Small intestine (tissue), 7 donors: ENCODE results near the gene TMCC3. TPM values are rescaled to one million over a fixed set of nuclear protein-coding genes. Genes with fewer than 3 reads are reported as not detected.
A peak's percentile ranks its signal among the peaks of the same experiment; 100 is the strongest.
"Not testable (repeated sequence)": the region's sequence is repeated elsewhere in the genome, so short reads cannot be mapped to it uniquely, and the experiment has no call there.

Source experiments
- DNase-seq, 2 donors: peaks; one replicate each; pipeline versions ENCODE4 v3.0.0 to v3.0.0-alpha.2; 2013
- FAIRE-seq: peaks from 2 replicates; lab custom pipeline; 2012; peaks lifted over from hg19 to GRCh38; lab: Jason Lieb, UNC
- H3K27ac ChIP-seq, 3 donors: one replicate each; pipeline ENCODE4 v1.5.1; 2013; ENCODE audit warnings: low read length in 2 of 3, mild to moderate bottlenecking in 2 of 3, control low read depth in 1 of 3, inconsistent platforms in 1 of 3, low read depth in 1 of 3, moderate library complexity in 1 of 3
- H3K27me3 ChIP-seq, 3 donors: one replicate each; pipeline ENCODE4 v1.6.1; 2013; ENCODE audit warnings: low read length in 3 of 3, inconsistent platforms in 1 of 3; ENCODE audit not compliant: control insufficient read depth in 3 of 3, insufficient read depth in 3 of 3
- H3K36me3 ChIP-seq, 3 donors: one replicate each; pipeline ENCODE4 v1.6.1; 2013; ENCODE audit warnings: low read length in 3 of 3, inconsistent platforms in 1 of 3, low read depth in 1 of 3, mild to moderate bottlenecking in 1 of 3, moderate library complexity in 1 of 3; ENCODE audit not compliant: control insufficient read depth in 3 of 3, insufficient read depth in 2 of 3
- H3K4me1 ChIP-seq, 3 donors: one replicate each; pipeline ENCODE4 v1.6.1; 2013; ENCODE audit warnings: low read length in 2 of 3, inconsistent platforms in 1 of 3, low read depth in 1 of 3, mild to moderate bottlenecking in 1 of 3, moderate library complexity in 1 of 3; ENCODE audit not compliant: control insufficient read depth in 3 of 3, insufficient read depth in 2 of 3
- H3K4me3 ChIP-seq, 3 donors: one replicate each; pipeline ENCODE4 v1.5.1; 2013; ENCODE audit warnings: low read length in 3 of 3, control low read depth in 1 of 3, inconsistent platforms in 1 of 3, low read depth in 1 of 3, mild to moderate bottlenecking in 1 of 3, moderate library complexity in 1 of 3
- H3K9me3 ChIP-seq, 2 donors: one replicate each; pipeline ENCODE4 v1.6.1; 2013; ENCODE audit warnings: low read depth in 1 of 2, low read length in 1 of 2; ENCODE audit not compliant: control insufficient read depth in 2 of 2, insufficient read depth in 1 of 2
- WGBS, 3 donors: extraction: QIAGEN DNeasy Blood & Tissue Kit; methylation state at CpG; one replicate each; pipeline ENCODE4 v1.1.7; 2013; 5-methylcytosine and 5-hydroxymethylcytosine counted together
- polyA plus RNA-seq, 4 donors: library from polyadenylated mRNA; stranded (reverse) in 3 of 4; unstranded in 1 of 4; fragments of 200-250 nt in 3 of 4; fragments of 120-200 nt in 1 of 4; gene quantifications; one replicate each; pipeline versions ENCODE4 v1.2.1 to v1.2.3, GENCODE V29; 2013
- donor health status: healthy with polysubstance abuse.
- donor health status: control.
- donor health status: control.
- donor health status: Bipolar disorder and iron deficiency.
- donor health status: healthy.

Gene TMCC3
- polyA plus RNA-seq, 4 donors = 8.6 to 23.9 (median 14.3) TPM

DNA sequence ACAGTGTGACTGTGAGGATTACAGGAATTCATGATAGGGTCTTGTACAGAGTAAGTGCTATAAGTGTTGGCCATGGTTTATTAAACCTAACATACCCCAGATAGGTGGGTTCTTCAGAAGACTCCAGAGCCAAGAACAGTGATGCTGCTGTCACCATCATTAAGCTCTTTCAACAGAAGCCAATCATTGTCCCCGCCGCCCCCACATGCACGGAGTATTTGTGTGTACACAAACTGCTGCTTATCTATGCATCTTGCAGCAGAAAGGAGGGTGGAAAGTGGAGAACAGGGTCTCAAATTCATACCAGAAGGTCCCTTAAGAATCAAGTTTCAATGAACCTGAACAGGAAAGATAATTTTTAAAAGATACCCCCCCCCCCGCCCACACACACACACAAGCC is 51.2 kb downstream of the TMCC3 start:
- no peak for FAIRE-seq
- 79 to 89% (median 84%) methylated on average over 4 of the region's 4 CpGs for WGBS, 3 donors
- Histone ChIP-seq H3K27me3 (no peaks in the 10 kb centered on the region), H3K27ac (no peak overlapping the region), H3K4me1 (no peaks in the 10 kb centered on the region), H3K36me3 (peaks cover 0 to 5% (median 0%) of the 10 kb centered on the region in 3 donors), H3K4me3 (no peak overlapping the region), H3K9me3 (no peaks in the 10 kb centered on the region)
- DNase-seq = no peak

DNA sequence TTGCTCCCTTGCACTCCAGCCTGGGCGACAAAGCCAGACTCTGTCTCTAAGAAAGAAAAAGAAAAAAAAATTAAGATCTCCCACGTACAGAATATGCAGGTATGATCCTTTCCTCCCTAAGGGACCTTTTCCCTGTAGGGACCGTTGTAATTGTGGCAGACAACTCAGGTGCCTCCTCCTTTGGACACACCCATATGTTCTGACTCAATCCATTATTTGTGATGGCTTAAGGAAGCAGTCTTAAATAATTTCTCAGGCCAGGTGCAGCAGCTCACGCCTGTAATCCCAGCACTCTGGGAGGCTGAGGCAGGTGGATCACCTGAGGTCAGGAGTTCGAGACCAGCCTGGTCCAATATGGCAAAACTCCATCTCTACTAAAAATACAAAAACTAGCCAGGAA is 53.1 kb downstream of the TMCC3 start:
- Histone ChIP-seq H3K27me3 (no peaks in the 10 kb centered on the region), H3K27ac (no peak overlapping the region), H3K9me3 (no peaks in the 10 kb centered on the region), H3K4me3 (no peak overlapping the region), H3K36me3 (peaks cover 0 to 3% (median 0%) of the 10 kb centered on the region in 3 donors), H3K4me1 (no peaks in the 10 kb centered on the region)
- 39 to 73% (median 61%) methylated on average over 5 of the region's 5 CpGs for WGBS, 3 donors
- peak in 1 of 2 donors; percentile 63 for DNase-seq
- no peak for FAIRE-seq

DNA sequence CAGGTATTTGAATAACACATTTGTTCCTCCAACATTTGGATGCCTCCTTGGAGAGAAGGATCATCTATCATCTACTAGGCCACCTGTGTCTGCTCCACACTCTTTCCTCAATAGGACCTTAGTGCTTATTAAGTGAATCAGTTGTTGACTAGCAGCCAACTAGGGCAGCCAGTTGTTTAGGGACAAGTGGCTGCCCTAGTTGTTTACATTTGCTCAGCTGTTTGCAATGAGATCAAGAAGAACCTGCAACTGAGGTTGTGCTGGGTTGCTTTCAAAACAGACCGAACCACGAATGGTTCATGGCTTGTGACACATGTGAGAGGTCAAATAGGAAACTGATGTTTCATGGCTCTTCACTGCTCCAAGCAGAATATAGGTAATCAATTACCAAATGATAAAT is 53.8 kb downstream of the TMCC3 start:
- no peak for FAIRE-seq
- Histone ChIP-seq H3K27me3 (no peaks in the 10 kb centered on the region), H3K4me3 (no peak overlapping the region), H3K36me3 (peaks cover 0 to 3% (median 0%) of the 10 kb centered on the region in 3 donors), H3K9me3 (no peaks in the 10 kb centered on the region), H3K27ac (no peak overlapping the region), H3K4me1 (no peaks in the 10 kb centered on the region)
- WGBS, 3 donors = 38 to 66% (median 45%) methylated on average over 2 of the region's 2 CpGs
- DNase-seq = peak in 1 of 2 donors; percentile 27

DNA sequence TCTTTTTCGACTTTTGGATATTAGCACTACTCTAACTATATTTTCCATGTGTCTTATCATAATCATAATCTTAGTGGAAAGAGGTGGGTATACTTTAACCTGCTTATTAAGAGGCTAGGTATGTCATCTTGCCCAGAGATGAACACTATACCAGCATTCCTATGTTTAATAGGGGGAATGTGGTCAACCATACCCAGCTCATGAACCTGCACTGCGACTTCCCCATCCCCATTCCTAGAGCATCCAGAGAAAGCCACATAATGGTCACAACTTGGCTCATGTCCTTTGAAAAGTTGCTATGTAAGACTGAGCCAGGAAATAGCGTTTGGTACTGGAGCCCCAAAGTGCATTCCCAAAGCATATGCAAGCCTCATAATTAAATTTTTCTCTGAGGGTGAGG is 55.2 kb downstream of the TMCC3 start:
- no peaks in the 10 kb centered on the region for H3K27me3 ChIP-seq
- FAIRE-seq = no peak
- H3K4me1 ChIP-seq = no peaks in the 10 kb centered on the region
- no peak for DNase-seq
- 62 to 82% (median 64%) methylated on average over 3 of the region's 3 CpGs for WGBS, 3 donors
- no peak overlapping the region for H3K27ac ChIP-seq
- H3K4me3 ChIP-seq = no peak overlapping the region
- H3K36me3 ChIP-seq = peaks cover 0 to 4% (median 0%) of the 10 kb centered on the region in 3 donors
- no peaks in the 10 kb centered on the region for H3K9me3 ChIP-seq

DNA sequence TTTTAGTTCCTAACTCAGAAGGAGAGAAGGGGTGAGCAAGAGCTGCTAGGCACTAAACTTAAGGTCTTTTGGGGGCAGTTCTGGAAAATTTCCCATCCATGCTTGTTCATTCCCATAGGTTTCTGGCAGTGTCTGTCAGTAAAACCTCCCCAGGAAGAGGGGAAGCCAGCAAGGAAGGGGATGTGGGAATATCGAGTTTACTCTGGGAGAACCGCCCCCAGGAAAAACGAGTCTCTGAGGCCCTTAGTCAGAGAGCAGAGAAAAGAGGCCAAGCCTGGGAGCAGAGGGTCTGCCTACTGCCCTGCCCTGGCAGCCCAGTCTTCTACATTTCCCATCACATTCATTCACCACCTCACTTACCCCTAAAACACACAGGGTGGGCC is 55.9 kb downstream of the TMCC3 start:
- Histone ChIP-seq H3K36me3 (peaks cover 0 to 4% (median 0%) of the 10 kb centered on the region in 3 donors), H3K9me3 (no peaks in the 10 kb centered on the region), H3K4me3 (no peak overlapping the region), H3K27me3 (no peaks in the 10 kb centered on the region), H3K4me1 (no peaks in the 10 kb centered on the region), H3K27ac (no peak overlapping the region)
- FAIRE-seq (no peak), DNase-seq (no peak)
- 36 to 58% (median 53%) methylated on average over 3 of the region's 3 CpGs for WGBS, 3 donors

DNA sequence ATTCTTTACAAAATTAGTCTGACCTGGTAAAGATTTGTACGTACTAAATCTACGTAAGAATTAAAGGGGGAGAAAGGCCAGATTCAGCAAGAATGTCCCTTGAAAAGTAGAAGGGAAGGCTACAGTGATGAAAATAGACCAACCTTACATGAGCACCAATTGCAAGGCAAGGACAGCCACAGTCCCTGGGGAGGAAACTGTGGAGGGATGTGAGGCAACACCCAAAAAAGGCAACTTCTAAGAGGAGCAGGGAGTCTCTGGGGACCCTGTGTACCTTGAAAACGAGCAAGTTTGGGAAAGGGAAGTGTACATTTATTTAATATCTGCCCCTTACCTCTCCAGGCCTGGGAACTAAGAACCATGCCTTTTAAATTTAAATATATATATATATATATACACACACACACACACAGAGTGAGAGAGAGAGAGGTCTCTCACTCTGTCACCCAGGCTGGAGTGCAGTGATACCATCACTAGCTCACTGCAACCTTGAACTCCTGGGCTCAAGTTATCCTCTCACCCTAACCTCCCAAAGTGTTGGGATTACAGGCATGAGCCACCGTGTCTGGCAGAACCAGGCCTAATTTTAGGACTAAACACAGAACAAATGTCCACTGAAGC is 56.4 kb downstream of the TMCC3 start:
- Histone ChIP-seq H3K27ac (no peak overlapping the region), H3K27me3 (no peaks in the 10 kb centered on the region), H3K4me1 (no peaks in the 10 kb centered on the region), H3K36me3 (peaks cover 0 to 6% (median 0%) of the 10 kb centered on the region in 3 donors), H3K9me3 (no peaks in the 10 kb centered on the region), H3K4me3 (no peak overlapping the region)
- WGBS, 3 donors = 62 to 80% (median 71%) methylated on average over 4 of the region's 4 CpGs
- DNase-seq = no peak
- FAIRE-seq = no peak

DNA sequence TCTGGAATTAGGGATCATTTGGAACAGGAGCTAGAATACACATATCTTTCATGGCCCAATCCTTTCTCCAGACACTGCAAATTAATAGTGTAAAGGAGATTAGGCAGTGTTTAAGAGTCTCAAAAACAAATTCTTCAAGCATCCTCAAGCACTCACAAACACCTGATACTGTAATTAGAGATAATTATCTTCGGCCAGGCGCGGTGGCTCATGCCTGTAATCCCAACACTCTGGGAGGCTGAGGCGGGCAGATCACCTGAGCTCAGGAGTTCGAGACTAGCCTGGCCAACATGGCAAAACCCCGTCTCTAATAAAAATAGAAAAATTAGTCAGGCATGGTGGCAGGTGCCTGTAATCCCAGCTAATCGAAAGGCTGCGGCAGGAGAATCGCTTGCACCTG is 57.6 kb downstream of the TMCC3 start:
- not testable (repeated sequence) for H3K27me3 ChIP-seq, FAIRE-seq, H3K9me3 ChIP-seq, H3K4me3 ChIP-seq, DNase-seq, H3K4me1 ChIP-seq, H3K27ac ChIP-seq
- H3K36me3 ChIP-seq = peaks cover 0 to 11% (median 0%) of the 10 kb centered on the region in 3 donors
- 88 to 98% (median 91%) methylated on average over 9 of the region's 9 CpGs for WGBS, 3 donors

DNA sequence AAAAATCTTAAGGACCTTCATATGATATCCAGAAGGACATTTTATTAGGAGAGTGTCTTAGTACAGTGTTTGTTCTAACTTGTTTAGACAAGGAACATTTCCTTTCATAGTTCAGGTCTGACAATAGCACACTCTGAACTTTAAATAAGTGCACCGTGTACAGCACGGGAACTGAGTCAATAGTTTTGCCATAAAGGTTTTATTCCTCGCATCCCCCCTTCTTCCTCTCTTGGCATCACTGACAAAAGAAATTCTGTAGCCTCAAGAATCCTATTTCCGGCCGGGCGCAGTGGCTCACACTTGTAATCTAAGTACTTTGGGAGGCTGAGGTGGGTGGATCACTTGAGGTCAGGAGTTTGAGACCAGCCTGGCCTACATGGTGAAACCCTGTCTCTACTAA is 58.3 kb downstream of the TMCC3 start:
- H3K4me1 ChIP-seq = peaks cover 0 to 13% (median 0%) of the 10 kb centered on the region in 3 donors
- no peak for DNase-seq
- FAIRE-seq = no peak
- no peaks in the 10 kb centered on the region for H3K9me3 ChIP-seq
- no peak overlapping the region for H3K4me3 ChIP-seq
- peaks cover 0 to 11% (median 0%) of the 10 kb centered on the region in 3 donors for H3K36me3 ChIP-seq
- WGBS, 3 donors = 82 to 90% (median 83%) methylated on average over 6 of the region's 6 CpGs
- no peaks in the 10 kb centered on the region for H3K27me3 ChIP-seq
- no peak overlapping the region for H3K27ac ChIP-seq

DNA sequence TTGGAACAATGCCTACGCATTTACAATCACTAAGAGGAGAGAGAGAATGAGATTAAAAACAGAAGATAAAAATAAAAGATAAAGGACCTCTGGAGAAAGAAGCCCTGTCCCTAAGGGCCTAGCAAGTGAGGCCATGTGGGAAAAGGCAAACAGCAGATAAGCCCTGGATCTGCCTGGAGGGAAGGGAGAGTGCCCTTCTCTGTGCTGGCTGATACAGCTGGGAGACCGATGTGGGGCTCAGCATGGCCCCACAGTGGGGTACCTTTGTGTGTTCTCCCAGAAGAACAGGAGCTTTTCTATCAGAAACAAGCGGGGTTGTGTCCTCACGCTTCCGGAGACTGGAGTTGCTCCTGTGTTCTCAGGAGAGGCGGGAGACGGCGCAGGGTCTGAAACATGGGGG is 59.9 kb downstream of the TMCC3 start:
- WGBS, 3 donors = 79 to 92% (median 85%) methylated on average over 8 of the region's 8 CpGs

More for the DNA sequence above, 59.9 kb downstream of the TMCC3 start:
- Histone ChIP-seq H3K4me3 (no peak overlapping the region), H3K27ac (no peak overlapping the region), H3K9me3 (no peaks in the 10 kb centered on the region), H3K4me1 (peaks cover 0 to 27% (median 3%) of the 10 kb centered on the region in 3 donors), H3K27me3 (no peaks in the 10 kb centered on the region), H3K36me3 (peaks cover 0 to 11% (median 0%) of the 10 kb centered on the region in 3 donors)
- DNase-seq = no peak
- FAIRE-seq = no peak
